GM21360 (cell line): ENCODE data around the gene FSTL5.

Experiments
- ATAC-seq: cut with Tn5 transposase; IDR thresholded peaks from one replicate; pipeline ENCODE4 v1.9.1; 2021; ENCODE audit warnings: mild to moderate bottlenecking, moderate library complexity; ENCODE audit not compliant: unreplicated experiment

Gene FSTL5

GRCh38 chr4:161604516-161605300 lies 559.1 kb downstream of the FSTL5 start:
- ATAC-seq: no peak

GRCh38 chr4:161601011-161601410 lies 562.8 kb downstream of the FSTL5 start:
- ATAC-seq: no peak

- no peak for ATAC-seq
Measured at GRCh38 chr4:161595230-161595771, 568.5 kb downstream of the FSTL5 start.

GRCh38 chr4:161585011-161585410 lies 578.8 kb downstream of the FSTL5 start:
- no peak for ATAC-seq

GRCh38 chr4:161583549-161583948 lies 580.3 kb downstream of the FSTL5 start:
- ATAC-seq: no peak

- ATAC-seq: no peak
Measured at GRCh38 chr4:161581262-161582230, 582.3 kb downstream of the FSTL5 start.

GRCh38 chr4:161577579-161578301 lies 586.1 kb downstream of the FSTL5 start:
- no peak for ATAC-seq

- ATAC-seq: no peak
Measured at GRCh38 chr4:161573836-161574235, 590.0 kb downstream of the FSTL5 start.

GRCh38 chr4:161564230-161564834 lies 599.5 kb downstream of the FSTL5 start:
- ATAC-seq: no peak

GRCh38 chr4:161555689-161556660 lies 607.8 kb downstream of the FSTL5 start:
- peak; percentile 57 for ATAC-seq

- no peak for ATAC-seq
Measured at GRCh38 chr4:161554372-161554990, 609.3 kb downstream of the FSTL5 start.

- no peak for ATAC-seq
Measured at GRCh38 chr4:161546902-161547301, 616.9 kb downstream of the FSTL5 start.

- no peak for ATAC-seq
Measured at GRCh38 chr4:161540265-161540664, 623.5 kb downstream of the FSTL5 start.

GRCh38 chr4:161538941-161539340 lies 624.9 kb downstream of the FSTL5 start:
- no peak for ATAC-seq

- no peak for ATAC-seq
Measured at GRCh38 chr4:161530710-161531109, 633.1 kb downstream of the FSTL5 start.

- no peak for ATAC-seq
Measured at GRCh38 chr4:161525121-161525520, 638.7 kb downstream of the FSTL5 start.

GRCh38 chr4:161522031-161522430 lies 641.8 kb downstream of the FSTL5 start:
- no peak for ATAC-seq

- no peak for ATAC-seq
Measured at GRCh38 chr4:161519611-161520010, 644.2 kb downstream of the FSTL5 start.

GRCh38 chr4:161517941-161518340 lies 645.9 kb downstream of the FSTL5 start:
- no peak for ATAC-seq
